Measurements from ENCODE around the gene COL3A1.

Gene COL3A1

GRCh38 chr2:189056200-189057106, 82.3 kb downstream of the COL3A1 start:
- H3K4me3 ChIP-seq (ENCODE audit: low read depth, low read length): no peak overlapping the region
- no peak for TF ChIP-seq CTCF (IDR thresholded peaks at IDR 0.05; ENCODE audit: low read depth, low read length)

- no peak for TF ChIP-seq CTCF (IDR thresholded peaks at IDR 0.05; ENCODE audit: low read depth, low read length)
- H3K4me3 ChIP-seq (ENCODE audit: low read depth, low read length): no peak overlapping the region
Observed at GRCh38 chr2:189057316-189057715, 83.1 kb downstream of the COL3A1 start.

GRCh38 chr2:189060096-189060642, 86.0 kb downstream of the COL3A1 start:
- H3K4me3 ChIP-seq (ENCODE audit: low read depth, low read length): no peak overlapping the region
- no peak for TF ChIP-seq CTCF (IDR thresholded peaks at IDR 0.05; ENCODE audit: low read depth, low read length)
